AG10803 (cell line): Measurements from ENCODE around the gene AP2A2.

Source experiments
- DNase-seq: peaks from one replicate; pipeline ENCODE4 v3.0.0; 2010; ENCODE audit warnings: low read depth
- H3K4me3 ChIP-seq: 2 replicates; pipeline ENCODE4 v1.5.1; 2011; ENCODE audit warnings: mild to moderate bottlenecking, low read length, control low read depth
- TF ChIP-seq, protein P1 (sequence below): conservative IDR thresholded peaks from 2 replicates; pipeline ENCODE4 v1.5.1; 2011; ENCODE audit warnings: mild to moderate bottlenecking, low read length, control low read depth, inconsistent platforms

Gene AP2A2

DNA sequence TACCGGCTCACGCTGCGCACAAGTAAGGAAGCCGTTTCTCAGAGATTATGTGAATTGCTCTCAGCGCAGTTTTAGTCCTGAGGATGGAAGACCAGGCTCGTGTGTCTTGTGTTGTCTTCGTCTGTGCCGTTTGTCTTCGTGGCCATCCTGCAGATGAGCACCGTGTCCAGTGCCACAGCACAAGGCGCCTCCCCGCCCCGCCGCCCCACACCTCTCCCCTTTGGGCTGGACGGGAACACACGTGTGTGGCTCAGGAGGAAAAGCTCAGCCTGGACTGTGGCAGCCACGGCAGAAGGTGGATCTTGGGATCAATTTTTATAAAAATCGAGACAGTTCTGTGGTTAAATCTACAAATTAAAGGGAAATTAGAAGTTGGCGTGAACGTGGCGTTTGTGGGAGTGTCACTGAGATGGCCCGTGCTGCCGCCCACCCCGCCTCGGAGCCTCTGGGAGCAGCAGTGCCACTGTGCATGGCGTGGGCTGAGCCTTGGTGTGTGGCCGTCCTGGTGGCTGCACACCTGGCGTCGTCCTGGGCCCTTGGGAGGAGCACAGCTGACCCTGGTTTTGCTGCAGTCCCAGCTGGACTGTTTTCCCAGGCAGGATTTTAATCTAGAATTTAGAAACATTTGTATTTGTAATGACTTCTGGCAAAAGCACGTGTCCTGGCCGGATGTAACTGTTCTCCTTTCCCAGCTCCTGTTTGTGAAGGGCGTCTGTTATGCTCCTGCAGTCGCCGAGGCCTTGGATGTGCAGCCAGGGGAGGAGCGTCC lies 85.1 kb downstream of the AP2A2 start:
- TF ChIP-seq, protein P1, sequence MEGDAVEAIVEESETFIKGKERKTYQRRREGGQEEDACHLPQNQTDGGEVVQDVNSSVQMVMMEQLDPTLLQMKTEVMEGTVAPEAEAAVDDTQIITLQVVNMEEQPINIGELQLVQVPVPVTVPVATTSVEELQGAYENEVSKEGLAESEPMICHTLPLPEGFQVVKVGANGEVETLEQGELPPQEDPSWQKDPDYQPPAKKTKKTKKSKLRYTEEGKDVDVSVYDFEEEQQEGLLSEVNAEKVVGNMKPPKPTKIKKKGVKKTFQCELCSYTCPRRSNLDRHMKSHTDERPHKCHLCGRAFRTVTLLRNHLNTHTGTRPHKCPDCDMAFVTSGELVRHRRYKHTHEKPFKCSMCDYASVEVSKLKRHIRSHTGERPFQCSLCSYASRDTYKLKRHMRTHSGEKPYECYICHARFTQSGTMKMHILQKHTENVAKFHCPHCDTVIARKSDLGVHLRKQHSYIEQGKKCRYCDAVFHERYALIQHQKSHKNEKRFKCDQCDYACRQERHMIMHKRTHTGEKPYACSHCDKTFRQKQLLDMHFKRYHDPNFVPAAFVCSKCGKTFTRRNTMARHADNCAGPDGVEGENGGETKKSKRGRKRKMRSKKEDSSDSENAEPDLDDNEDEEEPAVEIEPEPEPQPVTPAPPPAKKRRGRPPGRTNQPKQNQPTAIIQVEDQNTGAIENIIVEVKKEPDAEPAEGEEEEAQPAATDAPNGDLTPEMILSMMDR, result no peak
- H3K4me3 ChIP-seq, result no peak overlapping the region
- DNase-seq, result no peak

DNA sequence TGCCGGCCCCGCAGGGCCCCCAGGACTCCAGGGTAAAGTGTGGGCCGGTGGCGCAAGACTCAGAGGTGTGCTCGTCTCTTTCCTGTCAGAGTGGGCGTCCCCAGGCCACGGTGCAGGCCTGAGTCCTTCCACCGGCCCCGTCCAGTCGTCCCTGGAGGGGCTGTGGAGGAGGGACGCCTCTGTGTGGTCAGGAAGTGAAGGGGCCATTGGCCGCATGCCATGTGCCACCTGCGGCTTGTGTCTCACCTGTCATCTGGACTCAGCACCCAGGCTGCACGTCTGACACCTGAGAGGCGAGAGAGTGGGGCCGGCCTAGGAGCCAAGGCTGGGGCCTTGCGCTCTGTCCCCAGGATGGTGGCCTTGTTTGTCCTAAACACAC lies 85.6 kb downstream of the AP2A2 start:
- TF ChIP-seq, protein P1, result no peak
- H3K4me3 ChIP-seq, result no peak overlapping the region
- DNase-seq, result no peak

DNA sequence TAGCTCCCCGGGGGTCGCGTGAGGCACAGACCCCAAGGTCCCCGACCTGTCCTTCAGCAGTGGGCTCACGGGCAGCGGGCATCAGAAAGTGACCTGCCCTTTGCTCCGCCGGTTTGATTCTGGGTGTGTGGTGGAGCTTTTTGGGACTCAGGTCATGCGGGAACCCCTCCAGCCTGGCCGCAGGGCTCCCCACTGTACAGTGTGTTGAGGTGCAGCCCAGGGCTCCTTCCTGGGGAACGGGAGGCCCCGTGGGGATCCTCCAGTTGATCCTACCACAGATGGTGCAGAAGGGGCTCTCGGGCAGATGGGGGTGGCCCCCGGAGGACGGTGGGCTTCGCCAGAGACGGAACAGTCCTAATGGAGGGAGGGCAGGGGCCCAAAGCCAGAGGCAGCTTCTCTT lies 86.6 kb downstream of the AP2A2 start:
- no peak overlapping the region for H3K4me3 ChIP-seq
- no peak for DNase-seq
- TF ChIP-seq, protein P1, result no peak

DNA sequence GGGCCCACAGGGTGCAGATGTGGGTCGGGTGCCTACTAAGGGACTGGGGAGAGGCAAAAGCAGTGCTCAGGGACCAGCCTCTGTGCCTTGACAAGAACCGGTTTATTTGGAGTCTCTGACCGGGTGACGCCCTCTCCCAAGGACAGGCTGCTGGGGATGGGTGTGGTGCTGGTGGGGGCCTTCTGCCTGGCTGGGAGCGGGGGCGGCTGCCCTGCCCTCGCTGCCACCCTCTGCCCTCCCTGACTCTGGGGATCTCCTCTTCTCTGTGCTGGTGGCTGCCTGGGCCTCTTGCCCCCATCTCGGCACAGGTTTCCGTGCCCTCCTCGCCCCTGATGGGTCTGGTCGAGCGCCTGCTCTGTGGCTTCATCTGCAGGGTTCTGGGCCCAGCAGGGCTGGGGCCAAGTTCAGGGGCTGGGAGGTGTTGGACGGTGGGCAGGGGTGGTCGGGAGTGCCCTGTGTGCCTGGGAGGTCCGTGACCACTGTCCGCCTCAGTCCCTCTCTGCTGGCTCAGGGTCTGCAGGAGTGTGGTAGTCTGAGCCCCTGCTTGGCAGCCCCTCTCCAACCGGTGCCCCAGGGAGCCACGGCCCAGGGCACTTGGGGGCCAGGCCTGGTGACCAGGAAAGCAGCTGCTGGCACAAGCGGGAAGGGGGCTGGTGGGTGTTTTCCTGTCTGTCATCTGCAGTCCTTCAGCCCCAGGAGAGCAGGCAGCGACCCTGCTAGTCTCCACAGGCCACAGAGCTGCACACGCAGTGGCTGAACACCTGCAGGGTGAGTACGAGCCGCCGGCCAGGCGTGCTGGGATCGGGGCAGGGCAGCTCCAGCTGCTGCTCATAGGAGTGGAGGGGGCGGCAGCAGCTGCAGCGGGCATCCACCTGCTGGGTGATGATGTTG lies 87.3 kb downstream of the AP2A2 start:
- no peak overlapping the region for H3K4me3 ChIP-seq
- no peak for DNase-seq
- TF ChIP-seq, protein P1, result no peak

DNA sequence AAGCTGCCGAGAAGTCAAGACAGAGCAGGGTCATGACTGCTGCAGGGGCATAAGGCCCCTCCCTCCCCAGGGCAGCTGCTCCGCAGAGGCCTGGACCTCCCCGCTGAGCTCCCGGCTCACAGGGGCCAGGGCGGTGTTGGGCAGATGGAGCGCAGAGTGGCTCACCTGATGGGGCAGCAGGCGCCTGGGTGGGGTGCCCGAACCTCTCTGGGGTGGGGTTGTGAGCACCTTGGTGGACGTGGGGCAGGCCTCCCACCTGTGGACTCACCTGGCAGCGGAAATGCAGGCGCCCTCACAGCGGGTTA lies 87.9 kb downstream of the AP2A2 start:
- no peak overlapping the region for H3K4me3 ChIP-seq
- TF ChIP-seq, protein P1, result no peak
- DNase-seq, result no peak

DNA sequence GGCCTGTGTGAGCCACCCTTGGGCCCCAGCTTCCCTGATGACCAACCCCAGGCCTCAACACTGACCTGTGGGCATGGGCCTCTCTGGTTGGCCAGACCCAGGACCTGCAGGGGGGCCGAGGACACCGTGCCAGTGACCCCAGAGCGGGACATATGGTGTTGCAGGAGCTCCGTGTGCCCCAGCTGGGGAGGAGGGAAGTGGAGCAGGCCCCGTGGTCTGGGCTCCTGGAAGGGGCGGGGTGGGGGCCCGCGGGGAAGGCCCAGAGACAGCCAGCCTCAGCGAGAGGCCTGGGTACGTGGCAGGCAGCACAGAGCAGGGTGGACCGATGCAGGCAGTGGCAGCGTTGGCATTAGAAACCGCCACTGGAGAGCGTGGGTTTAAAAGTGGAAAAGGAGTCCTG lies 88.6 kb downstream of the AP2A2 start:
- DNase-seq, result no peak
- TF ChIP-seq, protein P1, result no peak
- no peak overlapping the region for H3K4me3 ChIP-seq

DNA sequence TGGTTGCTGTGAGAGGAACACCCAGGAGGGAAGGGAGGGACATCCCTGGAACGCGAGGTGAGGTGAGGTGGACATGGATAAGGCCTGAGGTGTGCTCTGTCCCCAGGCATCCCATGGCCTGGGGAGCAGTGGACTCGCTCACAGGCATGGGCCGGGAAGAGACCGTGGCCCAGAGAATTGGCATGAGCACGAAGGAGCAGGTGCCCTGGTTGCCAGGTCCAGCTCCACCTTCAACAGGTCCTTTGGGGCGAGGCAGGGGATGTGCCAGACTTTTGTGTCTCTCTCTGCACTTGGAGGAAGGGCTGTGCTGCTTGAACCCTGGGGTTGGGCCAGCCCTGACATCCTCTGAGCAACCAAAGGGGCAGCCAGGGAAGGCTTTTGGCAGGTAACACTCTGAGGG lies 89.4 kb downstream of the AP2A2 start:
- H3K4me3 ChIP-seq, result no peak overlapping the region
- no peak for DNase-seq
- TF ChIP-seq, protein P1, result no peak
